Endothelial cell of coronary artery (primary cell): ENCODE measurements around the gene TTC9. TPM values are rescaled to one million over a fixed set of nuclear protein-coding genes. Genes with fewer than 3 reads are reported as not detected.

ENCODE experiments used
- total RNA-seq: library from RNA; depleted of rRNA; stranded (reverse); fragments of >200 nt; gene quantifications from 2 replicates; pipeline ENCODE4 v1.2.3, GENCODE V29; 2014

Gene TTC9
- under 0.01 TPM in 2 replicates for total RNA-seq

GRCh38 chr14:70641548-70642302 lies at the start of gene TTC9:
Gene TTC9 (plus strand): TSS chr14:70641916. CDS start chr14:70642130, 214 bp downstream.

GRCh38 chr14:70600382-70601157 lies 41.1 kb upstream of the TTC9 start, which contains the start of gene MED6:
Gene MED6 (minus strand): TSS chr14:70600655. CDS start chr14:70600637, 18 bp downstream.

Other genes with a start within 250 kb of the TTC9 start
- 15.4 and 15.5 TPM in 2 replicates for gene SYNJ2BP, start 224.8 kb upstream of the TTC9 start, total RNA-seq
- 0.18 and 0.38 TPM in 2 replicates for gene ADAM21, start 189.7 kb upstream of the TTC9 start, total RNA-seq
- 0.45 and 1.2 TPM in 2 replicates for gene ADAM20, start 106.9 kb upstream of the TTC9 start, total RNA-seq
- gene MED6, start 41.3 kb upstream of the TTC9 start, total RNA-seq: 19.9 and 21.3 TPM in 2 replicates
- under 0.01 TPM in 1 of 2 replicates, not detected in the other for gene MAP3K9, start 167.6 kb downstream of the TTC9 start, total RNA-seq